Testis (tissue), 2 donors: Measurements from ENCODE around the gene RNF224.

Experiments
- CTCF ChIP-seq, 3 experiments: fragments of 450-650 bp in 2 of 3; fragments of 200-600 bp in 1 of 3; sonication (generic) in 1 of 3; IDR thresholded peaks; one replicate each; pipeline ENCODE4 v1.5.1; 2016 to 2019; ENCODE audit warnings: antibody characterized with exemption in 3 of 3, mild to moderate bottlenecking in 2 of 3, moderate library complexity in 1 of 3
- POLR2A ChIP-seq: fragments of 450-650 bp; IDR thresholded peaks from one replicate; pipeline ENCODE4 v1.6.1; 2017; ENCODE audit warnings: antibody characterized with exemption, mild to moderate bottlenecking, moderate library complexity

- TF ChIP-seq POLR2A (no peak), CTCF (IDR thresholded peaks at IDR 0.05) (no peak)
Observed at GRCh38 chr9:137180491-137180890, 46.8 kb upstream of the RNF224 start.
